ENCODE data around the gene C14orf132.
A peak's percentile ranks its signal among the peaks of the same experiment; 100 is the strongest.

Gene C14orf132

GRCh38 chr14:96037891-96038557 lies 1.1 kb upstream of the C14orf132 start:
- TF ChIP-seq CSRNP3 (CRISPR knock-in tag; IDR thresholded peaks at IDR 0.05) (no peak), ARNTL (CRISPR knock-in tag; IDR thresholded peaks at IDR 0.05; ENCODE audit: borderline replicate concordance, low read depth) (no peak), ZNF8 (CRISPR knock-in tag; IDR thresholded peaks at IDR 0.05) (no peak), GLIS3 (CRISPR knock-in tag; IDR thresholded peaks at IDR 0.05) (no peak), ESRRG (CRISPR knock-in tag; IDR thresholded peaks at IDR 0.05) (no peak), CREB5 (CRISPR knock-in tag; IDR thresholded peaks at IDR 0.05; ENCODE audit: low read depth) (no peak), BACH2 (CRISPR knock-in tag; IDR thresholded peaks at IDR 0.05; ENCODE audit: borderline replicate concordance) (no peak), ZC3H10 (CRISPR knock-in tag; IDR thresholded peaks at IDR 0.05) (no peak), RARB (CRISPR knock-in tag; IDR thresholded peaks at IDR 0.05) (no peak), ZNF565 (CRISPR knock-in tag; conservative IDR thresholded peaks at IDR 0.05; ENCODE audit: low read depth) (no peak), ISL1 (CRISPR knock-in tag; IDR thresholded peaks at IDR 0.05) (no peak), CSDC2 (CRISPR knock-in tag; IDR thresholded peaks at IDR 0.05) (no peak), TCF4 (CRISPR knock-in tag; IDR thresholded peaks at IDR 0.05; ENCODE audit: borderline replicate concordance) (no peak), ZNF70 (CRISPR knock-in tag; IDR thresholded peaks at IDR 0.05) (no peak), OSR1 (CRISPR knock-in tag; IDR thresholded peaks at IDR 0.05) (no peak), ZFP30 (CRISPR knock-in tag; IDR thresholded peaks at IDR 0.05) (no peak), PATZ1 (CRISPR knock-in tag; IDR thresholded peaks at IDR 0.05; ENCODE audit: borderline replicate concordance) (no peak), ZFP3 (CRISPR knock-in tag; IDR thresholded peaks at IDR 0.05) (no peak), POU6F1 (CRISPR knock-in tag; IDR thresholded peaks at IDR 0.05; ENCODE audit: borderline replicate concordance, low read depth) (no peak)
- TF ChIP-seq, protein P1, sequence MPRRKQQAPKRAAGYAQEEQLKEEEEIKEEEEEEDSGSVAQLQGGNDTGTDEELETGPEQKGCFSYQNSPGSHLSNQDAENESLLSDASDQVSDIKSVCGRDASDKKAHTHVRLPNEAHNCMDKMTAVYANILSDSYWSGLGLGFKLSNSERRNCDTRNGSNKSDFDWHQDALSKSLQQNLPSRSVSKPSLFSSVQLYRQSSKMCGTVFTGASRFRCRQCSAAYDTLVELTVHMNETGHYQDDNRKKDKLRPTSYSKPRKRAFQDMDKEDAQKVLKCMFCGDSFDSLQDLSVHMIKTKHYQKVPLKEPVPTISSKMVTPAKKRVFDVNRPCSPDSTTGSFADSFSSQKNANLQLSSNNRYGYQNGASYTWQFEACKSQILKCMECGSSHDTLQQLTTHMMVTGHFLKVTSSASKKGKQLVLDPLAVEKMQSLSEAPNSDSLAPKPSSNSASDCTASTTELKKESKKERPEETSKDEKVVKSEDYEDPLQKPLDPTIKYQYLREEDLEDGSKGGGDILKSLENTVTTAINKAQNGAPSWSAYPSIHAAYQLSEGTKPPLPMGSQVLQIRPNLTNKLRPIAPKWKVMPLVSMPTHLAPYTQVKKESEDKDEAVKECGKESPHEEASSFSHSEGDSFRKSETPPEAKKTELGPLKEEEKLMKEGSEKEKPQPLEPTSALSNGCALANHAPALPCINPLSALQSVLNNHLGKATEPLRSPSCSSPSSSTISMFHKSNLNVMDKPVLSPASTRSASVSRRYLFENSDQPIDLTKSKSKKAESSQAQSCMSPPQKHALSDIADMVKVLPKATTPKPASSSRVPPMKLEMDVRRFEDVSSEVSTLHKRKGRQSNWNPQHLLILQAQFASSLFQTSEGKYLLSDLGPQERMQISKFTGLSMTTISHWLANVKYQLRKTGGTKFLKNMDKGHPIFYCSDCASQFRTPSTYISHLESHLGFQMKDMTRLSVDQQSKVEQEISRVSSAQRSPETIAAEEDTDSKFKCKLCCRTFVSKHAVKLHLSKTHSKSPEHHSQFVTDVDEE (CRISPR knock-in tag; IDR thresholded peaks at IDR 0.05) = no peak
- ATAC-seq = peak; percentile 18

DNA sequence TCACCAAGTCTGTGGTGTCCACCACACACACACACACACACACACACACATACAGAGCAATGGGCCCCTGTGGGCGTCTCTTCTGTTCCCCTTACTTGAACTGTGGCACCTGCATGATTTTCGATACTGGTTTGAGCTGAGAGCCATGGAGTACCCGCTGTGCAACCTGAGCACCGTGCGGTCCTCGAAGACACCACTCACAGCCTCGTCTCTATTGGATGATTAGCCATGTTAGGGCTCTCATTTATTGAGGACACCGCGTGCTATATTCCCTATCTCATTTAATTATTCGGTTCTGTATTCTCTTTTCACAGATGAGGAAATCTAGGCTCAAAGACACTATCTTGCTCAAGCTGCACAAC lies 623 bp upstream of the C14orf132 start:
- ATAC-seq = peak; percentile 9
- no peak for TF ChIP-seq ARNTL (CRISPR knock-in tag; IDR thresholded peaks at IDR 0.05; ENCODE audit: borderline replicate concordance, low read depth)
- no peak for TF ChIP-seq BACH2 (CRISPR knock-in tag; IDR thresholded peaks at IDR 0.05; ENCODE audit: borderline replicate concordance)
- no peak for TF ChIP-seq TCF4 (CRISPR knock-in tag; IDR thresholded peaks at IDR 0.05; ENCODE audit: borderline replicate concordance)
- TF ChIP-seq ZFP3 (CRISPR knock-in tag; IDR thresholded peaks at IDR 0.05) = no peak
- TF ChIP-seq, protein P1 (CRISPR knock-in tag; IDR thresholded peaks at IDR 0.05) = no peak
- no peak for TF ChIP-seq POU6F1 (CRISPR knock-in tag; IDR thresholded peaks at IDR 0.05; ENCODE audit: borderline replicate concordance, low read depth)
- no peak for TF ChIP-seq ZNF70 (CRISPR knock-in tag; IDR thresholded peaks at IDR 0.05)
- TF ChIP-seq SNAI2 (CRISPR knock-in tag; IDR thresholded peaks at IDR 0.05) = no peak
- no peak for TF ChIP-seq TOX (CRISPR knock-in tag; IDR thresholded peaks at IDR 0.05; ENCODE audit: borderline replicate concordance)
- no peak for TF ChIP-seq ESRRG (CRISPR knock-in tag; IDR thresholded peaks at IDR 0.05)
- TF ChIP-seq ZFP30 (CRISPR knock-in tag; IDR thresholded peaks at IDR 0.05) = no peak
- no peak for TF ChIP-seq ISL1 (CRISPR knock-in tag; IDR thresholded peaks at IDR 0.05)

Measured in SK-N-SH treated with all-trans-retinoic acid at 6 μM for 48 hours (cell line).